ENCODE measurements around the gene DLG1.

DNA sequence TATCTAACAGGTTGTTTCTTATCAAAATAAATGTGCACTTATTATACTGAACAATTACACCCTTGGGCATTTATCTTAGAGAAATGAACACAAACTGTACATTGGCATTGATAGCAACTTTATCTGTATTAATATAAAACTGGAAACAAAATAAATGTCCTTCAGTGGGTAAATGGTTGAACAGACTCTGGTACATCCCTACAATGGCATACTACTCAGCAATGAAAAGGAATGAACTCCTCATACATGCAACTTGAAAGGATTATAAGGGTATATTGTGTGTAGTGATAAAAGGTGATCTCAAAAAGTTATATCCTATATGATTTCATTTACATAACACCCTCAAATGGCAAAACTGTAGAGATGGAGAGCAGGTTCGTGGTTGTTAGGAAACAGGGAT, 23.7 kb upstream of the DLG1 start:
- TF ChIP-seq YY1 (IDR thresholded peaks at IDR 0.05): no peak
- TF ChIP-seq, protein P1, sequence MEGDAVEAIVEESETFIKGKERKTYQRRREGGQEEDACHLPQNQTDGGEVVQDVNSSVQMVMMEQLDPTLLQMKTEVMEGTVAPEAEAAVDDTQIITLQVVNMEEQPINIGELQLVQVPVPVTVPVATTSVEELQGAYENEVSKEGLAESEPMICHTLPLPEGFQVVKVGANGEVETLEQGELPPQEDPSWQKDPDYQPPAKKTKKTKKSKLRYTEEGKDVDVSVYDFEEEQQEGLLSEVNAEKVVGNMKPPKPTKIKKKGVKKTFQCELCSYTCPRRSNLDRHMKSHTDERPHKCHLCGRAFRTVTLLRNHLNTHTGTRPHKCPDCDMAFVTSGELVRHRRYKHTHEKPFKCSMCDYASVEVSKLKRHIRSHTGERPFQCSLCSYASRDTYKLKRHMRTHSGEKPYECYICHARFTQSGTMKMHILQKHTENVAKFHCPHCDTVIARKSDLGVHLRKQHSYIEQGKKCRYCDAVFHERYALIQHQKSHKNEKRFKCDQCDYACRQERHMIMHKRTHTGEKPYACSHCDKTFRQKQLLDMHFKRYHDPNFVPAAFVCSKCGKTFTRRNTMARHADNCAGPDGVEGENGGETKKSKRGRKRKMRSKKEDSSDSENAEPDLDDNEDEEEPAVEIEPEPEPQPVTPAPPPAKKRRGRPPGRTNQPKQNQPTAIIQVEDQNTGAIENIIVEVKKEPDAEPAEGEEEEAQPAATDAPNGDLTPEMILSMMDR (IDR thresholded peaks at IDR 0.05; ENCODE audit: low read depth, low read length, missing input control): no peak
- no peak for TF ChIP-seq RXRA (IDR thresholded peaks at IDR 0.05)
- no peak for TF ChIP-seq EGR1 (IDR thresholded peaks at IDR 0.05; ENCODE audit: low read depth in 2 of 2)
- no peak for TF ChIP-seq TAF1 (conservative IDR thresholded peaks at IDR 0.05)
- no peak for TF ChIP-seq JUND (IDR thresholded peaks at IDR 0.05)
- TF ChIP-seq SP1 (IDR thresholded peaks at IDR 0.05): no peak
- no peak for TF ChIP-seq RAD21 (IDR thresholded peaks at IDR 0.05)
- TF ChIP-seq, protein P2, sequence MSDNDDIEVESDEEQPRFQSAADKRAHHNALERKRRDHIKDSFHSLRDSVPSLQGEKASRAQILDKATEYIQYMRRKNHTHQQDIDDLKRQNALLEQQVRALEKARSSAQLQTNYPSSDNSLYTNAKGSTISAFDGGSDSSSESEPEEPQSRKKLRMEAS (IDR thresholded peaks at IDR 0.05): no peak

Measured in liver (tissue), 3 donors.